ENCODE measurements around the gene ZC3HAV1.

The ZC3HAV1 gene

GRCh38 chr7:139023076-139023475, 86.4 kb downstream of the ZC3HAV1 start:
- H3K27ac ChIP-seq (ENCODE audit: low read length), result no peak overlapping the region
- no peak overlapping the region for H2AFZ ChIP-seq (ENCODE audit: low read depth, low read length)
- no peaks in the 10 kb centered on the region for H3K9me3 ChIP-seq (ENCODE audit: insufficient read depth, low read length)
- peaks cover 50% of the 10 kb centered on the region for H3K36me3 ChIP-seq (replicated peaks; ENCODE audit: low read depth, low read length)
- H4K20me1 ChIP-seq (ENCODE audit: insufficient read depth, low read length), result no peaks in the 10 kb centered on the region
- no peaks in the 10 kb centered on the region for H3K4me1 ChIP-seq (ENCODE audit: low read length)
- no peak overlapping the region for H3K4me3 ChIP-seq (ENCODE audit: low read length)
- H3K9ac ChIP-seq (ENCODE audit: low read length), result no peak overlapping the region
- H3K79me2 ChIP-seq (ENCODE audit: low read length), result no peaks in the 10 kb centered on the region
- TF ChIP-seq CTCF (IDR thresholded peaks at IDR 0.05; ENCODE audit: low read depth, low read length) (no peak), EZH2phosphoT487 (IDR thresholded peaks at IDR 0.05; ENCODE audit: low read depth) (no peak)
- no peaks in the 10 kb centered on the region for H3K27me3 ChIP-seq (ENCODE audit: low read depth, low read length)
- H3K4me2 ChIP-seq (ENCODE audit: low read length), result no peak overlapping the region

GRCh38 chr7:139022286-139022685, 87.2 kb downstream of the ZC3HAV1 start:
- Histone ChIP-seq H3K4me2 (ENCODE audit: low read length) (no peak overlapping the region), H3K79me2 (ENCODE audit: low read length) (no peaks in the 10 kb centered on the region), H3K9ac (ENCODE audit: low read length) (no peak overlapping the region), H3K27me3 (ENCODE audit: low read depth, low read length) (no peaks in the 10 kb centered on the region), H3K36me3 (replicated peaks; ENCODE audit: low read depth, low read length) (peaks cover 47% of the 10 kb centered on the region), H3K27ac (ENCODE audit: low read length) (no peak overlapping the region), H3K9me3 (ENCODE audit: insufficient read depth, low read length) (no peaks in the 10 kb centered on the region), H3K4me1 (ENCODE audit: low read length) (no peaks in the 10 kb centered on the region), H3K4me3 (ENCODE audit: low read length) (no peak overlapping the region), H2AFZ (ENCODE audit: low read depth, low read length) (no peak overlapping the region), H4K20me1 (ENCODE audit: insufficient read depth, low read length) (no peaks in the 10 kb centered on the region)
- no peak for TF ChIP-seq CTCF (IDR thresholded peaks at IDR 0.05; ENCODE audit: low read depth, low read length)
- no peak for TF ChIP-seq EZH2phosphoT487 (IDR thresholded peaks at IDR 0.05; ENCODE audit: low read depth)

GRCh38 chr7:139018910-139019309, 90.6 kb downstream of the ZC3HAV1 start:
- H3K9ac ChIP-seq (ENCODE audit: low read length), result no peak overlapping the region
- H3K4me3 ChIP-seq (ENCODE audit: low read length), result no peak overlapping the region
- no peak overlapping the region for H3K27ac ChIP-seq (ENCODE audit: low read length)
- H3K27me3 ChIP-seq (ENCODE audit: low read depth, low read length), result no peaks in the 10 kb centered on the region
- no peaks in the 10 kb centered on the region for H3K4me1 ChIP-seq (ENCODE audit: low read length)
- no peak overlapping the region for H3K4me2 ChIP-seq (ENCODE audit: low read length)
- no peaks in the 10 kb centered on the region for H3K79me2 ChIP-seq (ENCODE audit: low read length)
- peaks cover 23% of the 10 kb centered on the region for H3K36me3 ChIP-seq (replicated peaks; ENCODE audit: low read depth, low read length)
- H2AFZ ChIP-seq (ENCODE audit: low read depth, low read length), result no peak overlapping the region
- H4K20me1 ChIP-seq (ENCODE audit: insufficient read depth, low read length), result no peaks in the 10 kb centered on the region
- H3K9me3 ChIP-seq (ENCODE audit: insufficient read depth, low read length), result no peaks in the 10 kb centered on the region
- TF ChIP-seq CTCF (IDR thresholded peaks at IDR 0.05; ENCODE audit: low read depth, low read length) (no peak), EZH2phosphoT487 (IDR thresholded peaks at IDR 0.05; ENCODE audit: low read depth) (no peak)

GRCh38 chr7:139016931-139017511, 92.5 kb downstream of the ZC3HAV1 start:
- Histone ChIP-seq H2AFZ (ENCODE audit: low read depth, low read length) (no peak overlapping the region), H3K27me3 (ENCODE audit: low read depth, low read length) (no peaks in the 10 kb centered on the region), H3K9me3 (ENCODE audit: insufficient read depth, low read length) (no peaks in the 10 kb centered on the region), H3K4me2 (ENCODE audit: low read length) (0 out of 2 replicates have a peak overlapping the region, but pooled peaks have one; percentile 29), H3K27ac (ENCODE audit: low read length) (no peak overlapping the region), H3K9ac (ENCODE audit: low read length) (no peak overlapping the region), H4K20me1 (ENCODE audit: insufficient read depth, low read length) (no peaks in the 10 kb centered on the region), H3K36me3 (replicated peaks; ENCODE audit: low read depth, low read length) (peaks cover 11% of the 10 kb centered on the region), H3K4me3 (ENCODE audit: low read length) (no peak overlapping the region), H3K4me1 (ENCODE audit: low read length) (no peaks in the 10 kb centered on the region), H3K79me2 (ENCODE audit: low read length) (no peaks in the 10 kb centered on the region)
- no peak for TF ChIP-seq EZH2phosphoT487 (IDR thresholded peaks at IDR 0.05; ENCODE audit: low read depth)
- peak; percentile 82 for TF ChIP-seq CTCF (IDR thresholded peaks at IDR 0.05; ENCODE audit: low read depth, low read length)

Data from OCI-LY3 (cell line).